Measurements from ENCODE around the gene MAP3K8.

Gene MAP3K8

DNA sequence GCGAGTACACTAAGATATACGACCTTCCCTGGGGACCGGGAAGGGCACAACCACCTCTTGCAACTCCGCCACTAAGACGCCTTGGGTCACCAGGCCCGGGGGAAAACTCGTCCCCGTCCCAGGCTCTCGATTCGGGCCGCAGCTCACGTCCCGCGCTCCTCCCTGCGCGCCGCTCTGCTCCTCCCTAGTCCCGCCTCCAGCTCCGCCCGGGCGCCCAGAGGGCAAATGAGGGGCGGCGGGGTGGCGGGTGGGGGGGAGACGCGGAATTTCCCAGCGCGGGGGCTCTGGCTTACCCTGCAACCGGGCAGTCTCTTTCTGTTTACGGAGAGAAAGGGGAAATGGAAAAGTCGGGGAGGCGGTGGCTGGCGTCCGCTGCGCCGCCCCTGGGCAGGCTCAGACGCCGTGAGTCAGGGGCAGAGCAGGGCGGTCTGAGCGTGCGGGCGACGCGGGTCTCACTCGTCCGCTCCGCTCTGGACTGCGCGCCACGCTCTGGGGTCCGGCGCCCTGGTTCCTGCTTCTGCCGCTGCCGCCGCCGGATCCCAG, at the start of gene MAP3K8:
MAP3K8 (plus strand) TSS at position 455 of the 543 bp plus-strand sequence. CDS start 4,755 bp downstream, outside the sequence.
- DNase-seq = peak; percentile 23 to 93 (median 77)

- peak in 4 of 58 donors; percentile 2 to 21 (median 8) for DNase-seq
These were observed 49.2 kb upstream of the MAP3K8 start for GRCh38 chr10:30384701-30385201.

DNA sequence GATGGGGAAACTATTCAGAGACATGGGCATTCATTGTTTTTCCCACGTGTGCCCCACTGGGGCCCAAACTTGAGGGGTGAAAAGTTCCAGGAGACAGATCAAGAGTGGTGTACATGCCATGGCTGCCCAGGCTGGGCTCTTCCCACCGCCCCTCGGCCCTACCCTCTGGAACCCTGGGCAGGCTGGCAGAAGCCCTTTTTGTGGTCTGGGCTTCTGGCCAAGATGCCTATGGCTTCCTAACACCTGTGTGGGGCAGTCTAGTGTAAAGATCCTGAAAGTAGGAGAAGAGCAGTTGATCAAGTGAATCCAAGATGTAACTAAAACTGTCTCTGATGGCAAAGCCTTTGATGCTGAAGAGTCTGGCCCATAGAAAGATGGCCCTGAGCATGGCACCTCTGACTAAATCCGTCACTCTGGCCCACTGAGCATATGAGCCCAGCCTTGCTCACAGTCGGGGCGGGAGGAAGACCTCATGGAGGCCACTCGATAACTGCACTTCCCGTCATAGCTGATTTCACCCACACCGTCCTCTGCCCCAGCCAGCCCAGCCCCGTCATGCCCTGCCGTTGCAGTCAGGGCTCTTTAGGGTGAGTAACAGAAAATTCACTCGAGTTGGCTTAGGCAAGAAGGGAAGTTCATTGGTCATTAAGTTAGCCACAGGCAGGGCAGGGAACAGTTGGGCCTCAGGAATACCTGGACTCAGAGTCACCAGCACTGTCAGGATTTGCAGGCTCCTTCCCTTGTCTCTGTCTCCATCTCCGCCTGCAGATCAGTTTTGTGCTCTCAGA, 47.0 kb upstream of the MAP3K8 start:
- no peak for DNase-seq

GRCh38 chr10:30387646-30388243, 46.2 kb upstream of the MAP3K8 start:
- DNase-seq = no peak

GRCh38 chr10:30389543-30389942, 44.4 kb upstream of the MAP3K8 start:
- DNase-seq = no peak

DNA sequence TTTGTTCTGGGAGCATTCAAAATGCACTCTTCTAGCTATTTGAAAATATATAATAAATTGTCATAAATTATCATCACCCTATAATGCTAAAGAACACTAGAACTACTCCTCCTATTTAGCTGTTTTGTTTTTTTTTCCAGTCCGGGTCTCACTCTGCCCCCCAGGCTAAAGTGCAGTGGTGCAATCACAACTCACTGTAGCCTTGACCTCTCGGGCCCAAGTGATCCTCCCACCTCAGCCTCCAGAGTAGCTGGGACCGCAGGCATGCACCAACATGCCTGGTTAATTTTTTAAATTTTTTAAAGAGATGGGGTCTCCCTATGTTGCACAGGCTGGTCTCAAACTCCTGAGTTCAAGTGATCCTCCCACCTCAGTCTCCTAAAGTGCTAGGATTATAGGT, 43.8 kb upstream of the MAP3K8 start:
- DNase-seq = no peak

DNA sequence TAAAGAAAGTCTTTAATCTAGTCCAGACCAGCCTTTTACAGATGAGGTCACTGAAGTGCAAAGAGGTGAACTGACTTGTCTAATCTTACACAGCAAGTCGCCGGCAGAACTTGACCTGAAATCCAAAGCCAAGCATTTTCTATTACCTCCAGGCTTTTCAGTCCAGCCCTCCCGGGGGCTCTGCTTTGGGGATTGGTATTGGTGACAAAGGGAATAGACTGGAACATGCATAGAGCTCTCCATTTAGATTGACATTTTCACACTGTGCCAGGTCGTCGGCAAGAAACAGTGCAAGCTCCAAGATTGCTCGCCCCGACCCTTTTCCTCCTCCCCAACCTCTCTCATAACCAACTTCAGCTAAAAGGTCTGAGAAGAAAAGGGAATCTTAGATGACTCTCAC, 42.7 kb upstream of the MAP3K8 start:
- no peak for DNase-seq

GRCh38 chr10:30392564-30392990, 41.4 kb upstream of the MAP3K8 start:
- DNase-seq = peak in 48 of 58 donors; percentile 2 to 66 (median 30)

GRCh38 chr10:30396293-30396692, 37.7 kb upstream of the MAP3K8 start:
- DNase-seq = no peak

GRCh38 chr10:30396698-30397097, 37.3 kb upstream of the MAP3K8 start:
- DNase-seq = no peak

DNA sequence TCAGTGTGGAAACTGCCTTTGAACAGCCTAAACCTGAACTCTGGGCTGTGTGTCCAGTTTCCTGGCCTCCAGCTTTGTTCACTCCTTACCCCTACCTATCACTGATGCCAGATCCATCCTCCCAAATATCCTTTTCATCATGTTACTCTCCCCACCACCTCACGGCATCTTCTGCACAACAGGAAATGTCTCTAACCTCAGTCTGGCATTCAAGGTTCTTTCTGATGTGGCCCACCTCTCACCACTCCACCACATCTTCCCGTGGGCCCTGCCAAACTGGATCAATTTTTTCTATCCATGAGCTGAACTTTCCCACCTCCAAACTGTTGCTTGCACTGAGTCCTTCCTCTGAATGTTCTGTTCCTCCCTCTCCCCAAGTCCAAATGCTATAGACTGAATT, 35.8 kb upstream of the MAP3K8 start:
- no peak for DNase-seq

GRCh38 chr10:30398788-30399187, 35.2 kb upstream of the MAP3K8 start:
- no peak for DNase-seq

DNA sequence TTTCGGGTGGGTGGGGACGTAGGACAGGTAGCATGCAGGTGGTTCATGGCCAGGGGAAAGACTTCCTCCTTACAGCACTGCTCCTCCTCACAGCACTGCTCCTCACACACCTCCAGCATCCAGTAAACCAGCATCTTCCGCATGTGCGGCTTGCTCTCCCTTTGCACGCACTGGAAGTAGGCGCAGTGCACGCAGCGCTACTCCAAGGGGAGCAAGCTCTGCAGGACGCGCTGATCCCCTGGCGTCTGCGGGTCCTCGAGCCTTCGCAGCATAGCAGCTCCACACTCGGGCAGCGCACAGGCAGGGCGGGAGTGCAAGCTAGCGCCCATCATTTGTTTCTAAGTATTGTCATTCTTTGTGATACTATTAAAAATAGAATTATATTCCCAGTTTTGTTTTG, 30.5 kb upstream of the MAP3K8 start:
- DNase-seq = no peak

GRCh38 chr10:30404540-30404939, 29.4 kb upstream of the MAP3K8 start:
- no peak for DNase-seq

DNA sequence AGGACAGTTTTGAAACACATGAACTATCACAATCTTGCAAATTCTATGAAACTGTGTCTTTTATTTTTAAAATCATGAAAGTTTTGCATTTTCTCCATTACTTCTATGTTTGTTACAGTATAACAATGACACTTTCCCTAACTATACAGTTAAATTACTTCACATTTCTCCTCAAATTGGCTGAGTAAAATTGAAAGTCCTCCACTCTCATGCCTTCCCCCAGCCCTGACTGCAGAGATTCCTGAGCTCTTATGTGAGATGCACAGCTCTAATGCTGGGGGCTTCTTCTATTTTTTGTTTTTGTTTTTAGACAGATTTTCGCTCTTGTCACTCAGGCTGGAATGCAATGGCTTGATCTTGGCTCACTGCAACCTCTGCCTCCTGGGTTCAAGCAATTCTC, 22.7 kb upstream of the MAP3K8 start:
- DNase-seq = no peak

- DNase-seq = no peak
These were observed 21.1 kb upstream of the MAP3K8 start for GRCh38 chr10:30412901-30413300.

DNA sequence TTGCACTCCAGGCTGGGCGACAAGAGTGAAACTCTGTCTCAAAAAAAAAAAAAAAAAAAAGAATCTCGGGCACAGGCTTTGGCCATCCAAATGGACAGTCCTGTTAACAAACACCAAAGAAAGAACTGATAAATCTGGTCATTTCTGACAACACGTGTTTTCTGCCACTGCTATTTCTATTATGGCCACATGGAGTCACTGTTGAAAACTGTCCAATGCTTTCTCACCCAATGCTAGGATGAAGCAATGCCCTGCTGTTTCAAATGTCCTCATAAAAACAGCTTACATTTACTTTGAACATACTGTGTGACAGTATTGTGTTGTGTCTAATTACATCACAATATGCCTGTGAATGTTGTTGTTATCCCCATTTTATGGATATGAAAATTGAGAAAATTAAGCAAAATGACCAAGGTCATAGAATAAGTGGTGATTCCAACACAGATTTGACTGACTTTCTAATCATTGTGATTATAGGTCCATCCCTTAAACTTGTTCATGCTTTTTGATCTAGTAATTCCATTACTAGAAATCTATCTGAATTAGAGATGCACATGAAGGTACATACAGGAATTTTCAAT, 19.9 kb upstream of the MAP3K8 start:
- peak in 4 of 58 donors; percentile 3 to 41 (median 22) for DNase-seq

GRCh38 chr10:30415593-30415992, 18.4 kb upstream of the MAP3K8 start:
- peak in 1 of 58 donors; percentile 29 for DNase-seq

DNA sequence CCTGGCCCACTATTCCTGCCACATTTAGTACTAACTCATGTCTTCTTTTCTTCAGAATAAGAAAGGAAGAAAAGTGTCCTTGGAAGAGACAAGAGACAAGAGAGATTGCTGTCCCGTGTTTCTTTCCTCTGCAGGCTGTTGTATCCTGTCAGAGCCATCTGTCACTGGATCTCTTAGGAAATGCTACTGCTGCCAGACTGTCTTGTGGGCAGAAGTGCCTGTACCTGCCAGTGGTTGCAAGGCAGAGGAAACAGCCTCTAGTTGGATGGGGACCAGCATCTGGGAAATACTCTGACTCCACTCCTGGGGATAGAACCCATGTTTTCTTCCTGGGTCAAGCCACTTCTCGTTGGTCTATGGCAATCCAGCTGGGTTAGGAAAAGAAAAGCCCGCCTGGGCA, 16.7 kb upstream of the MAP3K8 start:
- no peak for DNase-seq

- no peak for DNase-seq
These were observed 13.7 kb upstream of the MAP3K8 start for GRCh38 chr10:30420266-30420665.

DNA sequence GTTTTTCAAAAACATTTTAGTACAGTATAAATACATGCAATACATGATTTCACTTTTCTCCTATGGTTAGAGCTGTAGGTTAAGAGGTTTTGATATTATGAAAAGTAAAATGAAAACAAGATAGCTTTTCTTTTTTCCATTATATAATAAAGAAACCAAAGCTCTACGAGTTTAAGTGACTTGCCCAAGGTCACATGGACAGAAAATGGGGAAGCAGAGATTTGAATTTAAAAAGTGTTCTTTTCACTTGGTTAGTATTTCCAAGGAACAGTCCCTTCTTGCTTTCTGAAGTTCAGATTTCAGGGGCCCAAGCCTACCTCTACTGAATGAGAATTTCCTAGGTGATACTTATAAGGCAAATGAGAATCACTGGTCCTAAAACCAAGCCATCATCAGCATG, 13.2 kb upstream of the MAP3K8 start:
- no peak for DNase-seq

DNA sequence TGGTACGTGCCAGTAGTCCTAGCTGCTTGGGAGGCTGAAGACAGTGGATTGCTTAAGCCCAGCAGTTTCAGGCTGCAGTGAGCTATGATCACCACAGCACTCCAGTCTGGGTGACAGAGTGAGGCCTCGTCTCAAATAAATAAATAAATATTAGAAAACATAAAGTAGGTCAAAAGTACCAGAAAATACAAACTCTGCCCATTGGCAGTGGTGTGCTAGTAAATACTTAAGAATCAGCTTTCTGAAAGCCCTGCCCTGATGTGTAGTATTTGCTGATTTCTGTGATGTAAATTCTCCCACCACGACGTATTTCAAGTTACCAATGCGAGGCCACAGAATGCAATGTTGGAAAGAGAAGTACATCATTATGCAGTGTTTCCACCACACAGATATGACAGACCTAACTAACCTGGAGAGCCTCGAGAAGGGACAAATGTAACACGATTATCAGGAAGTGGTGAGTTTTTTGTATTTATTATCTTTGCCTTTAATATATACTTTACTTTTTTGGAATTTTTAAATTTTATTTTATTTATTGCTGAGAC, 11.8 kb upstream of the MAP3K8 start:
- DNase-seq = no peak

All from anterior cingulate cortex (tissue), 58 donors.